IPS DF 4.7 (cell line): Measurements from ENCODE around the gene TMEM163.
"Not testable (repeated sequence)": the region's sequence is repeated elsewhere in the genome, so short reads cannot be mapped to it uniquely, and the experiment has no call there.

Source experiments
- DNase-seq: peaks from one replicate; pipeline ENCODE4 v3.0.0-alpha.2; 2013; ENCODE audit warnings: low spot score; ENCODE audit errors: extremely low read depth

Gene TMEM163

GRCh38 chr2:134581877-134582546 is 136.8 kb downstream of the TMEM163 start:
- no peak for DNase-seq

DNA sequence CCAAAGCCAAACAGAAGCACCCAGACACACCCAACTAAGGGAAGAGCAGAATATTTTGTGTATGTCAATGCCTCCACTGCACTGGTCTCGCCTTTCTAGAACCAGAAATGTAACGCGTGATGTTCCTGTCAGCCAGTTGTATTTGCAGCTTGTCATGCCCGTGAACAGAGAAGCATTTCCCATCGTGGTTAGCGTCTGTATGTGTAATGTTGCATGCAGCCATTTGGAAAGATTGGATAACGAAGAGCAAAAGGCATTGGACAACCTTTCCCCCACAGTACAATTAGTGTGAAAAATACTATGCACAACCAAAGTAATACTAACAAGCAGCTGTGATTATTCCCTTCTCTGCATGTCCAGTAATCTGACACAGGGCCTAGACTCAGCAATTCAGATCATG is 140.5 kb downstream of the TMEM163 start:
- DNase-seq: no peak

- DNase-seq: no peak
These were observed 142.3 kb downstream of the TMEM163 start for GRCh38 chr2:134576478-134576877.

- DNase-seq: no peak
These were observed 142.9 kb downstream of the TMEM163 start for GRCh38 chr2:134575888-134576287.

DNA sequence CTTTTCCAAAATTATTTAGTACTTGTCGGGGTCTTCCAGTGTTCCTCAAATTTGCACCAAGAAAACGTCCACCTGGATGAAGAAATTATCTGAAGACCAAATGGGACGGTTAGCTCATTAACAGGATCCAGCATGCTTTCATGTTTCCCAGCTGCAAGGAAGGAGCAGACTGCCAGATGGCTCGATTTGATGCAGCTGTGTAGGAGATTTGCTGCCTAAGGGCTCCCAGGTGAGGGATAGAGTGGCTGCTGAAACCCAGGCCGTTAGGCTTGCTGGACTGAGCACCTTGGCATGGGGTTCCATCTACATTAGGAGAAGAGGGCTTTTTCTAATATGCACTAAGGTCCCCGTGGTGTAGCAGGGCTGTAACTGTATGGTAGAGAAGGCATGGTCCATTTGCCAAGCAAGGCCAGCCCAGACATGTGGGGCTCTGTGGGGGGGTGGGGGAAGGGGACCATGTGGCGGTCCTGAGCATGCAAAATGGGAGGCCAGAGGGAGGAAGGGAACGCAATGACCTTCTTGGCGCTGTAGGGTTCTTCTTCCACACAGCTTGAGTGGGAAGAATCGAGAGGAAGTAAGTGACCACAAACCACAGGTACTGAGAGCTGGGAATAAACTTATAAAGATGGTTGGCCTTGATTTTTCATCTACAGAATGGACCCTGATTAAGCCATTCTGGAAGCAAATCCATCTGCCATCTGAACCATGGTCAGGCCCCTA is 144.0 kb downstream of the TMEM163 start:
- DNase-seq: no peak

DNA sequence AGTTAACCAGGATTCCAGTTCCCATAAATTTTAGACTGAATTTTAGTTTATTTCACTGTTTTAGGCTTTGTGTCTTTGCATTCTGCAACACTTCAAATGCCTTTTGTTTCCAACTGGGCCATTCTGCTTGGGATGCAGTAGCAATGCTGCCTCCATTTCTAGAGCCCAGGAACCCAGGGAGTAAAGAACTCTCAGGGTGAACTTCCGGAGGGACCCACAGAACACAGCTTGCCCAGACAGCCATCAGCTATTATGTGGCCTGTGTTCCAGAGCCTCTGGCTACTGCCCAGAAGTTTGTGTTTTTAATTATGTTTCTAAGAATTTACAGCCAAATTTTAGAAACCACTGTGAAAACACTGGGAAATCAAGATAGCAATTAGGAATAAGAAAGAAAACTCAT is 145.1 kb downstream of the TMEM163 start:
- DNase-seq: no peak

DNA sequence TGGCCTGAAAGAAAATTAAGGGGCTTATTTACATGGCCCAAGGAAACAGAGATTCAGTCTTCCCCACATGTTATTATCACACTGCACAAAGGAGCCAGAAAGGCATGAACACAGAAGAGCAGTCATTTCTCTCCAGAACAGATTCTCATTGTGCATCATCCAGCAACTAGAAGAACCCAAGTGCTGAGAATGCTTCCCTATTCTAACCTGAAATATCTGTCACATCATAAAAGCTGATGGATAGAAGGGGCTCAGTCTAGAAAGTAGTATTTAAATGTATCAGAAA is 145.8 kb downstream of the TMEM163 start:
- no peak for DNase-seq

DNA sequence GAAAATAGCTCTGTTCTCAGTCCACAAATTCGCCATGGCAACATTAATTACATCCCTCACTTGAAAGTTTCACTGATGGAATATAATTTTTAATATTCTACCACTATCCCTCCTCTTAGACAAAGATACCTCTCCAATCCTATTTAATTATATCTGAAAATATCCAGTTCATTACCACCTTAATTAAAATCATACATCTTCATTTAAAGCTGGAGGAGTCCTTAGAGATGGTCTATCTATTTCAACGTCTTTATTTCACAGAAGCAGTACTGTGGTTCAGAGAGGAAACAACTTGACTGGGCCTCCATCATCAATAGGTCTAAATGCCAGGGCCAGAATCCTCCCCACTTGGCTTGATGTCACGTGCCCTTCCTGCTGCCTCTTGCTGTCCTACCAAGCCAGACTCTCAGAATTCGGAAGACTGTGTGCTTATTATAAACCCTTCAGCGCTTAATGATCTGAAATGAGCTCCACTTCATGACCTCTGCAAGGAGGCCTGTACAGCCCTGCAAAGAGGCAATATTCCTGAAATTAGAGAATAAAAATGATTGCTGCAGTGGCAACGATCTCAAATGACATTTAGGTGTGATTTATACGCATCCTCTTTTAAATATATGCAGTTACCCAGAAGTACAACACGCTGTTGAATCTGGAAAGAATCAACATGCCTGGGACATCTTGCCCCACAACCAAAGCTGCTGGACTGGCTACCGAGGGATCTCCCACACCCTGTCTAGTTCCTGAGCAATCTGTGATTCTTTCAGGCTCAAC is 146.3 kb downstream of the TMEM163 start:
- DNase-seq: no peak

DNA sequence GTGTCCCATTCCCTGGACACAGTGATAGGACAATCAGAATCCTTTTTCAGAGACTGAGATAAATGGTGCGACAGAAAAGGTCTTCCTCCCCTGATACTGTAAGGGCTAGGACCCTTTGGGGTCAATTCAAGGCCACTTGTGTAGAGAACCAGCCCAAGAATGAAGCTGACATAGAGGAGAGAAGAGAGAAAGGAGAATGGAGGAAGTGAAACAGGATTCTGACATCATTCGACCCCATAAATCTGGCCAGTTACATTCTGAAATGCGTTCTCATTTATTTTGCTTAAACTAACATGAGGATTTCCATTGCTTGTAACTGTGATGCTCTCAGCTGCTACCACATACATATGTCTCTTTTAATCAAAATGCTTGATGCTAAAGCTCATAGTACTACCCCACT is 148.1 kb downstream of the TMEM163 start:
- no peak for DNase-seq

- no peak for DNase-seq
These were observed 150.4 kb downstream of the TMEM163 start for GRCh38 chr2:134568413-134568812.

DNA sequence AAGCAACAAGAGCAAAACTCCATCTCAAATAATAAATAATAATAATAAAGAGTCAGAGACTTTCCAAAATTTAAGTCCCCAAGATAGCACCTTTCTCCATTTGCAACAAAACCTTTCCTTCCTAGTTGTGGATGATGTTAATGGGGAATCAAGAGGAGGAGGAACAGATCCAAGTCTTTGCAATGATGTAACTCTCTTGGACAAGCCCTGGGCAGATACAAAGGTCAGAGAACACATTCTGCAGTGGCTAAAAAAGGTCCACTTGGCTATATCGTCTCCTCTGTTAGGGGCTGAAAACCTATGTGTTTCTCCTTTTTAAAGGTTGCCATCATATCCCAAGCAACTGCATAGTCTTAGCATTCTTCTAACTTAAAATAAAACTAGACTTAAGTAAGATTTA is 151.1 kb downstream of the TMEM163 start:
- no peak for DNase-seq

GRCh38 chr2:134564955-134565354 is 153.8 kb downstream of the TMEM163 start:
- DNase-seq: not testable (repeated sequence)

DNA sequence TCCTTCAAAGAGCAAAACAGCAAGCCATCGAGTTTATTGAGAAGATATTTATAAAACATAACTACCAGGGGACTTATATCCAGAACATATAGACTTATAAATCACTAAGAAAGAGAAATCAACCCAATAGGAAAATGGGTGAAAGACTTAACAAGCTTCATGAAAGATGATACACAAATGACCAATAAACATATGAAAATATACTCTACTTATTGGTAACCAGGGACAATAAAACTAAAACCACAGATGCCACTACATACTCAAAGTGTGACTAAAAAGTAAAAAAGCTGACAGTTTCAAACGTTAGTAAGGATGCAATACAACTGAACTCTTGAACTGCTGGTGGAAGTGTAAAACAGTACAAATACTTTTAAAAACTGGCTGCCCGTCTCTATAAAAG is 154.3 kb downstream of the TMEM163 start:
- no peak for DNase-seq

DNA sequence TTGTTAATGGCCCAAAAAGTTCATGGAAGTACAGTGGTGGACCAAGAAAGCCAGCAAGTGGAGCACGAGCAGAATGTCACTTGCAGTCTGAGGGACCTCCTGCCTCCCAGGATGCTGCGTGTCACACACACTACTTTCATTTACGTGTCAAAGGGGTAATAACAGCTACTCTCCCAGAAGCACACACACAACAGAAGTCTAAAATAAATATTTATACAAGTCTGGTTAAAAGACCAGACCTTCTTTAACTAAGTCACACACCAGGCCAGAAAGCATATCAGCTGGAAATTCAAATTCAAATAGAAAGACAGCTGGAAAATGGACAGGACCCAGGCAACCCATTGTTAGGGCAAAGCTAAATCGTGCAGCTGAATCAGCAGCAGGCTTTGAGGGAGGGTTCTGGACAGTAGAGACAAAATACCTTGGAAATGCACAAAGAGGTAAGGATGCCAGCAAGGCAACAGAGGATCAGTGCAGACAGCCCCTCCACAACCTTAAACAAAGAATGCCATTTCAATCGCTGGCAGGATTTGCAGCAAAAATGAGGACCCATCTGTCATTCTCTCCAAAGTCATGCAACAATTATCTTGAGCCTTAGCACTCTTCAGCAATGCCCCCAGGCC is 160.5 kb downstream of the TMEM163 start:
- DNase-seq: no peak

- no peak for DNase-seq
These were observed 163.4 kb downstream of the TMEM163 start for GRCh38 chr2:134555411-134555810.

GRCh38 chr2:134553657-134554056 is 165.1 kb downstream of the TMEM163 start:
- no peak for DNase-seq

- no peak for DNase-seq
These were observed 168.1 kb downstream of the TMEM163 start for GRCh38 chr2:134550566-134551164.

DNA sequence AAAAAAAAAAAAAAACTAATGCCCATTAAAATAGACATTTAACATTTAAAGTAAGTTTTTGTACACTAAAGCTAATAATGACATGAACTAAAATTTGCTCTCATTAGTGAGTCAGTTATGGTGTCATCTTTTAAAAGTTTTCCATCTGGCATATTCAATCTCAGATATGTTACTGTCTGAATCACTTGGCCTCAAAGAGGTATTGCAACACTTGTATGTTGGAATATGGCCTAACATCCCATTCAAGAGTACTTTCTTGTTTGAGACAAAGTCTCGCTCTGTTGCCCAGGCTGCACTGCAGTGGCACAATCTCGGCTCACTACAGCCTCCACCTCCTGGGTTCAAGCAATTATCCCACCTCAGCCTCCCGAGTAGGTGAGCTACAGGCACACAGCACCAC is 169.7 kb downstream of the TMEM163 start:
- DNase-seq: no peak

DNA sequence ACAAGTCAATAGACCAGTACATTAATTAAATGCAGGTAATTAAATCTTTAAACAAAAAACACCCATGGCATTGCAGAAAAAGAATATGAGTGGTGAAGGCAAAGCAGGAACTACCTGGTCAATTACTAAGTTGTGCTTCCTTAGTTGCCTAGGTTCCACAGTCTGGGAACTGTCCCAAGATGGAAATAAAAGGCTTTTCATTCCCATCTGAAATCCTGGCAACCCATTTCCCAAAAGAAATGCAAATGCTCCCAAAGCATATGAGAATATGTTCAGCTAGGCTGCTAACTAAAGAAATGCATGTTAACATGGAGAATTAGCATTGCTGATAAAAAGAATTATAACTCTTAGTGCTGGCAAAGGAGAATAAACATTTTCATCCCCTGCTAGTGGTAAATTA is 177.8 kb downstream of the TMEM163 start:
- no peak for DNase-seq

DNA sequence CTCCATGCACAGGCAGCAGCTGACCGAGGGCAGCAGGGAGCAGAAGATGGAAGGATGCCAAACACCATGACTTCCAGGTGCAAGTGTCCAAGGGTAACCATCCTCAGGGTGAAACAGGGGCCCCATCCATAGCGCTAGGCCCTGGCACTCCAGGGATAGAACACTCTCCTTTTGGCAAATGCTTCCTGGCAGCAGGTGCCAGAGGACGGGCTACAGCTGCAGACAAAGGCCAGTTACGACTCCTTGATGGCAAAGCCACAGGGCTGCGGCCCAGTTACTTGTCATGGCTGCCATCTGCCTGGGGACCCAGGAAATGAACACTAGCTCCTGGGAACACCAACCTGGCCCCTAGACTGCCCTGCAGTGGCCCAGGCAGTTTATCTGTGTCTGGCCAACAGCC is 178.8 kb downstream of the TMEM163 start:
- DNase-seq: no peak

- no peak for DNase-seq
These were observed 181.1 kb downstream of the TMEM163 start for GRCh38 chr2:134537702-134538101.

DNA sequence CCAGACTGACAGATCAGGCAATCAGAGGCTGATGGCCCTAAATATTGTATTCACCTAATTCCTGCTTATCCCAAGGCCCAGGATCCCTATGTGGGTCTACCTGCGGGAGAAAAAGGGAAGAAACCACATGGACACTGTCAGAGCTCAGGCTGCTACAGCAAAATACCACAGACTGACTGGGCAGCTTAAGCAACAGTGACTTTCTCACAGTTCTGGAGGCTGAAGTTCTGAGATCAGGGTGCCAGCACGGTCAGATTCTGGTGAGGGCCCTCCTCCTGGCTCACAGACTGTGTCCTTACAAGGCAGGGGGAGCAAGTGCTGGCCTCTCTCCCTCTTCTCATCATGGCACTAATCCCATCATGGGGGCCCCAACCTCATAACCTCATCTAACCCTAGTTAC is 181.7 kb downstream of the TMEM163 start:
- DNase-seq: no peak
